ENCODE results near the gene MAGI1. TPM values are rescaled to one million over a fixed set of nuclear protein-coding genes. Genes with fewer than 3 reads are reported as not detected.

MAGI1 gene
- polyA plus RNA-seq, 1 experiment = 14.2 TPM

DNA sequence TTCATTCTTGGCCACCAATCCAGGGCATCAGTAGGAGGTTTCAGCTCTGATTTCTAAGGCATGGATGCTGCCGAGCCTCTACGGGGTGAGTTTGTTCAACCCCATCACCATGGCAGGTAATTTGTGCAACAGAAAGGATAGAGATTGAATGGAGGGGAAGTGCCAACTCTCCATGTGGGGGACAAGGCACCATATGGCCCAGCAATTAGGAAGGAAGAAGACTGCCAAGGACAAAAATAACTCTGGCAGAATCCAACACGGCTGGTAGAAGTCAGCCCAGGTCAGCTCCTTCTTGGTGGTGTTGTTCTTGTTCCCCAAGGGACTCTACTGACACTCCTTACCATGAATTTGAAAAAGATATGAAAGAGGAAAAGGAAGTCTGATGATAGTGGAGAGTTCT lies 503.9 kb downstream of the MAGI1 start:
- no peak for DNase-seq (ENCODE audit: low read depth, low spot score)
- no peaks in the 10 kb centered on the region for H3K27me3 ChIP-seq (ENCODE audit: control insufficient read depth, insufficient read depth, low read length)
- no peak overlapping the region for H3K4me3 ChIP-seq (ENCODE audit: low read depth, low read length)
- ChIA-PET POLR2A (no interaction called here), CTCF (interaction anchor here (0.6 kb wide), 1 partner anchor 149 kb away, joined by 6 read pairs; no protein-coding TSS in a partner anchor)
- H3K27ac ChIP-seq (ENCODE audit: low read depth, low read length) = no peak overlapping the region
- TF ChIP-seq, protein P1, sequence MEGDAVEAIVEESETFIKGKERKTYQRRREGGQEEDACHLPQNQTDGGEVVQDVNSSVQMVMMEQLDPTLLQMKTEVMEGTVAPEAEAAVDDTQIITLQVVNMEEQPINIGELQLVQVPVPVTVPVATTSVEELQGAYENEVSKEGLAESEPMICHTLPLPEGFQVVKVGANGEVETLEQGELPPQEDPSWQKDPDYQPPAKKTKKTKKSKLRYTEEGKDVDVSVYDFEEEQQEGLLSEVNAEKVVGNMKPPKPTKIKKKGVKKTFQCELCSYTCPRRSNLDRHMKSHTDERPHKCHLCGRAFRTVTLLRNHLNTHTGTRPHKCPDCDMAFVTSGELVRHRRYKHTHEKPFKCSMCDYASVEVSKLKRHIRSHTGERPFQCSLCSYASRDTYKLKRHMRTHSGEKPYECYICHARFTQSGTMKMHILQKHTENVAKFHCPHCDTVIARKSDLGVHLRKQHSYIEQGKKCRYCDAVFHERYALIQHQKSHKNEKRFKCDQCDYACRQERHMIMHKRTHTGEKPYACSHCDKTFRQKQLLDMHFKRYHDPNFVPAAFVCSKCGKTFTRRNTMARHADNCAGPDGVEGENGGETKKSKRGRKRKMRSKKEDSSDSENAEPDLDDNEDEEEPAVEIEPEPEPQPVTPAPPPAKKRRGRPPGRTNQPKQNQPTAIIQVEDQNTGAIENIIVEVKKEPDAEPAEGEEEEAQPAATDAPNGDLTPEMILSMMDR (IDR thresholded peaks at IDR 0.05; ENCODE audit: low read depth, low read length) = no peak
- H3K9me3 ChIP-seq (ENCODE audit: control insufficient read depth, insufficient read depth, low read length) = no peaks in the 10 kb centered on the region

DNA sequence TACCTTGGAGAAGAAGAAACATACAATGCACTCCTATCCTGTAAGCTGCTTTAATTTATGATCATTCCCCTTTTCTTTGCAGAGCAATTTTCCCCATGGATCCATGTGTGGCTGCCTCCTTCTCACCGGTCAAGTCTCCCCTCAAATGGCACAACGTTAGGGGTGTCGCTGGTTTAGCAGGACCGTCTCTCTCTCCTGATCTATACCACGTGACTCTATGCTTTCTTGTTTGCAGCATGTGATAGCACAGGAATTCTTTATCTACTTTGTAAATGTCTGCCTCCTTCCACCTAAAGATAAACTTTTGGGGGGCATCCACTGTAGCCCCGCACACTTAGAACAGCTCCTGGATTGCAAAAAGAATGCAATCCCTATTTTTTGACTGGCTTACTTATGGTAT lies 506.0 kb downstream of the MAGI1 start:
- TF ChIP-seq, protein P1 (IDR thresholded peaks at IDR 0.05; ENCODE audit: low read depth, low read length) = no peak
- Histone ChIP-seq H3K9me3 (ENCODE audit: control insufficient read depth, insufficient read depth, low read length) (no peaks in the 10 kb centered on the region), H3K27ac (ENCODE audit: low read depth, low read length) (no peak overlapping the region), H3K4me3 (ENCODE audit: low read depth, low read length) (no peak overlapping the region), H3K27me3 (ENCODE audit: control insufficient read depth, insufficient read depth, low read length) (no peaks in the 10 kb centered on the region)
- CTCF ChIA-PET = no interaction called here
- no peak for DNase-seq (ENCODE audit: low read depth, low spot score)
- POLR2A ChIA-PET = no interaction called here

DNA sequence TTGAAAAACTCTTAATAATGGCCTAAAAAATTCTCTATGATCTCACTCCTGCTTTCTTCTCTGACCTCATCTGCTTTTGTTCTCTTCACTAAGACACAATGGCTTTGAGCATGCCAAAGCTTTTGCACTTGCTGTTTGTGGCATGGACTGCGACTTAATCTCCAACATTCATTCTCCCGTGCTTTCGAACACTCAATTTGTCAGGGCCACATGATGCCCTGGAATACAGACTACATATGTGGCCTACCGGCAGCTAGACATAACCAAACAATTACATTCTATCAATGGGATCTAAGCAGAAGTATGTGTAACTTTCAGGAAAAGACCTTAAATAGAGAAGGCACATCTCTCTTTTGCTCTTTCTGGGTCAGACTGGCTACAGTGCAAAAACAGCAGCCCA lies 506.5 kb downstream of the MAGI1 start:
- Histone ChIP-seq H3K4me3 (ENCODE audit: low read depth, low read length) (no peak overlapping the region), H3K27me3 (ENCODE audit: control insufficient read depth, insufficient read depth, low read length) (no peaks in the 10 kb centered on the region), H3K27ac (ENCODE audit: low read depth, low read length) (no peak overlapping the region), H3K9me3 (ENCODE audit: control insufficient read depth, insufficient read depth, low read length) (no peaks in the 10 kb centered on the region)
- no peak for DNase-seq (ENCODE audit: low read depth, low spot score)
- CTCF ChIA-PET = no interaction called here
- TF ChIP-seq, protein P1 (IDR thresholded peaks at IDR 0.05; ENCODE audit: low read depth, low read length) = no peak
- POLR2A ChIA-PET = no interaction called here

DNA sequence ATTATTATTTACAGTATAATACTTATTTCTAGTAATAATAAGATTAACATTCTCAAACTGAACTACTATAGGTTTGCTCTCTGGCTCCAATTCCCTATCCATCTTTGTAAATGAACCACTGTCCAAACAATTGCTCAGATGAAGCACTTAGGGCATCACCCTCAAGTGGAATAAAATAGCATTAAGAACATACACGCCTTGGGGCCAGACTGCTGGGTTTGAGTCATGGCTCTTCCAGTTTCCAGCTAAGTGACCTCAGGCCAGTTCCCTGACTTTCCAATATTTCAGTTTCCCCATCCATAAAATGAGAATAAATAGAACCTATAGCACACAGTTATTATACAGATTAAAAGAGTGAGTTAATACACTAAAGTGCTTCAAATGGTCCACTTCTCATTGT lies 507.2 kb downstream of the MAGI1 start:
- TF ChIP-seq, protein P1 (IDR thresholded peaks at IDR 0.05; ENCODE audit: low read depth, low read length) = no peak

DNA sequence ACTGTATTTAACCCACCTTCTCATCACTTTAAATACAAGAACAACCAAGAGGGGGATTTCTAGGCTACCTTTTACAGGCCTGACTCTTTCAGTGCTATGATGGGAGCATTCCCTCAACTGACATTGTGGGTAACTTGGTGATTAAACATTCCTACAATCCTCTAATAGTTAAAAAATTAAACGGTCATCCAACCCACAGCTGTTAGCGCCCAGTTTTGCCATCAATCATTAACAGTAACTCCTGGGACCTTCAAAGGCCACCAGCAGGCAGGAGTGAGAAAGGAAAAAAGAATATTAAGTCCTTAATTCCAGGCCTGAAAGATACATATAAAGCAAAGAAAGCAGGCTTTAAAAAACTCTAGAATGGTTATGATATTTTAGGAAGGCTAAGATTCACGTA lies 512.1 kb downstream of the MAGI1 start:
- DNase-seq (ENCODE audit: low read depth, low spot score) = no peak
- Histone ChIP-seq H3K27ac (ENCODE audit: low read depth, low read length) (no peak overlapping the region), H3K4me3 (ENCODE audit: low read depth, low read length) (no peak overlapping the region), H3K9me3 (ENCODE audit: control insufficient read depth, insufficient read depth, low read length) (no peaks in the 10 kb centered on the region), H3K27me3 (ENCODE audit: control insufficient read depth, insufficient read depth, low read length) (no peaks in the 10 kb centered on the region)
- TF ChIP-seq, protein P1 (IDR thresholded peaks at IDR 0.05; ENCODE audit: low read depth, low read length) = no peak
- CTCF ChIA-PET = no interaction called here
- POLR2A ChIA-PET = no interaction called here

More for the DNA sequence above, 507.2 kb downstream of the MAGI1 start:
- POLR2A ChIA-PET = no interaction called here
- DNase-seq (ENCODE audit: low read depth, low spot score) = no peak
- H3K27me3 ChIP-seq (ENCODE audit: control insufficient read depth, insufficient read depth, low read length) = no peaks in the 10 kb centered on the region
- CTCF ChIA-PET = no interaction called here
- H3K27ac ChIP-seq (ENCODE audit: low read depth, low read length) = no peak overlapping the region
- H3K9me3 ChIP-seq (ENCODE audit: control insufficient read depth, insufficient read depth, low read length) = no peaks in the 10 kb centered on the region
- no peak overlapping the region for H3K4me3 ChIP-seq (ENCODE audit: low read depth, low read length)
